ENCODE measurements around the gene GAS7. TPM values are rescaled to one million over a fixed set of nuclear protein-coding genes. Genes with fewer than 3 reads are reported as not detected.

The GAS7 gene
- polyA plus RNA-seq, 6 donors from 2014 or later = 1.1 to 3.6 (median 1.8) TPM; not detected in 1

DNA sequence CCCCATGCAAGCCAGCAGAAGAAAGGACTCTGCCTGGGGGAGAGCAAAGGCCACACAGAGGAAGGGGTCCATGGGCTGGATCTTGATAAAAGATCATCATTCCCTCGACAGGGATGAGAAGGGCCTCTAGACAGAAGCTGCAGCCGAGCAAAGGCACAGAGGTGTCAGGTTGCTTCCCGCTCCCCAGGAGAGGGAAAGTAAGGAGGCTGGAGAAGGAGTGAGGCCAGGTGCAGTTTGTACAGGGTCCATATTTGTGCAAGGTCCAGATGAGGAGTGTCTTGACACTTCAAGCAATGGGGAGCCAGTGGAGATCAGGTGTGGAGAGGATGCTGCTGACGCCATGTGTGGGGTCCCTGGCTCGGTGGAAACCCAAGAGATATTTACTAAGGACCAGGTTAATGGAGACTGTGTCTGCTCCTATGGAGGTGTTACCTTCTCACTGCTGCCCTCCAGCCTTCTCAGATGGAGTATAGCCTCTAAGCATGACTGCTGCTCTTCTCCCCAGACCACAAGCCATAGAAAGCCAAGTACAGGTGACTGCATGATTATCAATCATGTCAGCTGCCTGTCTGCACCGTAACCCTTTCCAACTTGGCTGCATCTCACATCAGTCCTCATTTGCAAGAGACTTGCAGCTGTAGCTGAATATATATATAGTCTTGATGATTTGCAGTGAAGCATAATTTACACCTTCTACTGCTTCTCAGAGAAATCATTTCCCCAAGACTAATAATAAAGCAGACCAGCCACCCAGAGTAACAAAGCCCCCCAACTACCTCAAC is 21.1 kb downstream of the GAS7 start:
- no peak for DNase-seq
- peak overlapping the region in 2 of 8 donors; percentile 1 to 78 for H3K4me3 Mint-ChIP-seq

DNA sequence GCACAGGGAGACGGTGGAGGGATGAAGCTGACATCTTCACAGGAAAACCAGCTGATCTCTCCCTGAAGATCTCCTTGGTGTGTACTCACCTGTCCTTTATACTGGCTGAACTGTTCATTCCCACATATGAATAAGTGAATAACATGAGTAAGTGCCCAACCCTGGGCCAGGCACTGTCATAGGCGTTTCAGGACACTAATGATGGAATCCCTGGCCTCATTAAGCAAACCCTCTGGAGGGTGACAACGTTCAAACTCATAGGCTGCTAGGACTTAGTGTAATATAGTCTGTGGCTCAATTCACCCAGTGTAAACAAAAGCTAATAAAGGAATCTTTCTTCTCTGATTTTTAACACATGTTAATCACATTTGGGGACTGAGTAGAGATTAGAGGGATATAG is 24.5 kb downstream of the GAS7 start:
- Mint-ChIP-seq H3K4me1 (peaks cover 28 to 40% (median 33%) of the 10 kb centered on the region in 3 donors), H3K9me3 (no peaks in the 10 kb centered on the region), H3K4me3 (no peak overlapping the region), H3K27ac (peak overlapping the region in 3 of 6 donors; percentile 17 to 70 (median 30)), H3K36me3 (no peaks in the 10 kb centered on the region), H3K27me3 (no peaks in the 10 kb centered on the region)
- DNase-seq (no peak), ATAC-seq (ENCODE audit: low read depth in 2 of 2) (no peak)

More for the DNA sequence above, 21.1 kb downstream of the GAS7 start:
- Mint-ChIP-seq H3K27me3 (no peaks in the 10 kb centered on the region), H3K4me1 (peaks cover 7 to 19% (median 18%) of the 10 kb centered on the region in 3 donors), H3K9me3 (no peaks in the 10 kb centered on the region), H3K27ac (peak overlapping the region in 3 of 6 donors; percentile 62 to 78 (median 76)), H3K36me3 (no peaks in the 10 kb centered on the region)
- peak in 1 of 2 donors; percentile 27 for ATAC-seq (ENCODE audit: low read depth in 2 of 2)

DNA sequence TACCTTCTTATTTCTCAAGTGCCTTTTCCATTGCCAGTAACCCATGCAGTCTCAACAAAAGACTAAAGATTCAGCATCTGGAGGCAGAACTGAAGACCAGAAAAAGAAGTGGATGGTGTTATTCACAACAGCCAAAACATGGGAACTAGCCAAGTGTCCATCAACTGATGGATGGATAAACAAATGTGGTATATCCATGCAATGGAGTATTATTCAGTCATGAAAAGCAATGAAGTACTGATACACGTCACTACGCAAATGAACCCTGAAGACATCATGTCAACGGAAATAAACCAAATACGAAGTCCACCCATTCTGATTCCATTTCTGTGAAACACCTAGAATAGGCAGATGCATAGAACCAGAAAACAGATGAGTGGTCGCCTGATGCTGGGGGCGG is 25.6 kb downstream of the GAS7 start:
- H3K4me3 Mint-ChIP-seq = peak overlapping the region in 6 of 8 donors; percentile 55 to 83 (median 74)
- H3K4me1 Mint-ChIP-seq = peaks cover 28 to 42% (median 32%) of the 10 kb centered on the region in 3 donors
- H3K27me3 Mint-ChIP-seq = no peaks in the 10 kb centered on the region
- peak overlapping the region in 5 of 6 donors; percentile 73 to 97 (median 94) for H3K27ac Mint-ChIP-seq
- no peak for DNase-seq
- no peaks in the 10 kb centered on the region for H3K36me3 Mint-ChIP-seq
- H3K9me3 Mint-ChIP-seq = no peaks in the 10 kb centered on the region
- ATAC-seq (ENCODE audit: low read depth in 2 of 2) = no peak

DNA sequence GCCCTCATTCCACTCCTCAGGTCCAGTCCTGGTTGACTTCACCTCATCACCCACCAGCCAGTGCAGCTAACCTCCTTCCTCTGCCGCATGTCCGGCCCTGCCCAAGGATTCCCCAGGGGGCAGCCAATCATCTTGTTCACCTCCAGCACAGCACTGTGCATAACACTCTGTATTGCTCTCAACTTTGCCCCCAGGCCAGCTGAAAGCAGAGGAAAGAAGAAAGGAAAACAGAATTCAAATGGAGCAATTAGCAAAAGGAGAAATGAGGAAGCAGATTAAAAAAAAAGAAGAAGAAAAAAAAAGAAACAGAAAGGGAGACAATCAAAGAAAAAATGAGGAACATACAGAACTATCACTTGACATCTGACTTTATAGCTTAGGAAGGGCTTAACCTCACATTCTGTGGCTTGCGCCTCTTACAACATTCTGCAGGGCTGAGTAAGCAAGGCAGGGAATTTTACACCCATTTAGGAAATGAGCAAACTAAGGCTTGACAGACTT is 26.1 kb downstream of the GAS7 start:
- Mint-ChIP-seq H3K4me3 (peak overlapping the region; percentile 55 to 85 (median 78)), H3K27ac (peak overlapping the region; percentile 73 to 97 (median 94)), H3K9me3 (no peaks in the 10 kb centered on the region), H3K4me1 (peaks cover 27 to 46% (median 28%) of the 10 kb centered on the region in 3 donors), H3K36me3 (no peaks in the 10 kb centered on the region), H3K27me3 (no peaks in the 10 kb centered on the region)
- DNase-seq (peak; percentile 64), ATAC-seq (ENCODE audit: low read depth in 2 of 2) (peak; percentile 71 to 82)

DNA sequence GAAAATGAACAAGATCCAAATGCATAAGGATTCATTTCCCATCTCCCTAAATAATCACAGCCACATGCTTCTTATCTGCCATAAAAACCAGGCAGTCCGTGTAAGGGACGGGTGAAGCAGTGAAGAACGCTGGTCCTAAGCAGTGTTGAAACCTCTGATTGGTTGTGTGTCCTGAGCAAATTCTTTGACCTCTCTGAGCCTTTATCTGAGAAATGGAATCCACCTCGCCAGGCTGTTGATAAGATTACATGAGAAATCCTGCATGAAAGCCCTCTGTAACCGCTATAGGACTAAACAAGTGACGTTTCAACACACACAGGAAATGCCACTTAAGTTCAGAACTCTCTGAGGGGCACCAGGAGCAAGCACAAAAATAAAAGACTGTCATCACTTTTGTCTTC is 26.8 kb downstream of the GAS7 start:
- Mint-ChIP-seq H3K9me3 (no peaks in the 10 kb centered on the region), H3K27me3 (no peaks in the 10 kb centered on the region), H3K4me3 (peak overlapping the region in 7 of 8 donors; percentile 39 to 83 (median 78)), H3K36me3 (no peaks in the 10 kb centered on the region), H3K27ac (peak overlapping the region in 5 of 6 donors; percentile 73 to 97 (median 94)), H3K4me1 (peaks cover 27 to 48% (median 28%) of the 10 kb centered on the region in 3 donors)
- DNase-seq (no peak), ATAC-seq (ENCODE audit: low read depth in 2 of 2) (peak; percentile 50 to 58)

DNA sequence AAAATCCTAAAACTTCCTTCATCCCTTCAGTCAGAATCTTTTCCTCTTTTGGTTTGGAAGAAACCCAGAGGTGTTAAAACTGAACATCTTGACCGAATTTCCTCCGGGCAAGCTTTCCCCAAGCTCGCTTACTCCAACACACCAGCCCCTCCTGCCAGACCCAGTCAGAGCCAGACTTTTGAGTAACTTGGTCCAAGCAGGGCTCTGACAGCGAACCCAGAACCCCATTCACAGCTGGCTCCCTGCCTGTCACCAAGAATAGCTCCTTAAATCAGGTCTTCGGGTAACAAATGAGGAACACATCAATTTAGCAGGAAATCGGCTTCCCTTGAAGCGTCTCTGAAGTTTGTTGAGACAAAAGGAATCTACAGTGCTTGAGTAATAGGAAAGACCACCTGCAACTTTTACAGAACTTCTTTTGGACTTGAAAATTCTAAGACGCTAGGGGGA is 27.3 kb downstream of the GAS7 start:
- H3K9me3 Mint-ChIP-seq = no peaks in the 10 kb centered on the region
- H3K4me3 Mint-ChIP-seq = peak overlapping the region in 5 of 8 donors; percentile 26 to 83 (median 67)
- peaks cover 28 to 53% (median 28%) of the 10 kb centered on the region in 3 donors for H3K4me1 Mint-ChIP-seq
- H3K36me3 Mint-ChIP-seq = no peaks in the 10 kb centered on the region
- no peaks in the 10 kb centered on the region for H3K27me3 Mint-ChIP-seq
- H3K27ac Mint-ChIP-seq = peak overlapping the region; percentile 56 to 97 (median 76)
- ATAC-seq (ENCODE audit: low read depth in 2 of 2) (peak in 1 of 2 donors; percentile 11), DNase-seq (peak; percentile 11)

DNA sequence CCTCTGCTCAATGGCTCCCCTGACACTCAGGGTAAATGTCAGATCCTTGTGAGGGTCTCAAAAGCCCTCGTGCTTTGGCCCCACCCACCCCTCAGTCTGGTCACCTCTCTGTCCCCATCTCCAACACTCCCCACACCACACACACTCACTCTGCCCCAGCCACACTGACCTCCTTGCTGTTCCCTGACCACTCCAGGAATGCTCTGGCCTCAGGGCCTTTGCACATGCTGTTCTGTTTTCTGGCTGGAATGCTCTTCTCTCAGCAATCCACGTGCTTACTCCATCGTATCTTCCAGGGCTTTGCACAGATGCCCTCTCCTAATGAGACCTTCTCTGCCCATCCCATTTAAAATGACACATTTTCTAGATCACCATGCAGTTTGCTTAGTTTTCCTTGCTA is 28.2 kb downstream of the GAS7 start:
- no peaks in the 10 kb centered on the region for H3K9me3 Mint-ChIP-seq
- H3K4me1 Mint-ChIP-seq = peaks cover 31 to 61% (median 37%) of the 10 kb centered on the region in 3 donors
- H3K36me3 Mint-ChIP-seq = no peaks in the 10 kb centered on the region
- ATAC-seq (ENCODE audit: low read depth in 2 of 2) = no peak
- DNase-seq = no peak
- no peaks in the 10 kb centered on the region for H3K27me3 Mint-ChIP-seq
- peak overlapping the region in 1 of 8 donors; percentile 36 for H3K4me3 Mint-ChIP-seq
- peak overlapping the region; percentile 5 to 77 (median 53) for H3K27ac Mint-ChIP-seq

DNA sequence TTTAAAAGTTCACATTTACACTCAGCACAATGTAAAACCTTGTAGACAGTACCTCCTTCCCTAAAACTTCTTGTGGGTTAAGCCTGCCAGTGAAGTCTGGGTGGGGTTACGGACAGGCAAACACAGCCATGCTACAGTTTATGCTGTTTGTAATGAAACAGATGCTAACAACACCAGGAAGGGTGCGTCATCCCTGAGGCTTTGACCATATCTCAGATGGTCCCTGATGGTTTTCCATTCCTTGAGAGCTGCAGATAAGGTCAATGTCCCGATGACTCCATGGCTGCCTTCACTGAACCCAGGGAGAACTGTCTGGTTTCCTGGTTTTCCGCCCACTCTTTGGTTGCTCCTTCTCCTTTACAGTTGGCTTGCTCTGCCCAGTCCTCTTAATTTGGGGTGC is 29.1 kb downstream of the GAS7 start:
- no peak for DNase-seq
- Mint-ChIP-seq H3K9me3 (no peaks in the 10 kb centered on the region), H3K4me1 (peaks cover 32 to 69% (median 38%) of the 10 kb centered on the region in 3 donors), H3K4me3 (no peak overlapping the region), H3K27me3 (no peaks in the 10 kb centered on the region), H3K27ac (peak overlapping the region in 3 of 6 donors; percentile 1 to 61 (median 40)), H3K36me3 (no peaks in the 10 kb centered on the region)
- no peak for ATAC-seq (ENCODE audit: low read depth in 2 of 2)

DNA sequence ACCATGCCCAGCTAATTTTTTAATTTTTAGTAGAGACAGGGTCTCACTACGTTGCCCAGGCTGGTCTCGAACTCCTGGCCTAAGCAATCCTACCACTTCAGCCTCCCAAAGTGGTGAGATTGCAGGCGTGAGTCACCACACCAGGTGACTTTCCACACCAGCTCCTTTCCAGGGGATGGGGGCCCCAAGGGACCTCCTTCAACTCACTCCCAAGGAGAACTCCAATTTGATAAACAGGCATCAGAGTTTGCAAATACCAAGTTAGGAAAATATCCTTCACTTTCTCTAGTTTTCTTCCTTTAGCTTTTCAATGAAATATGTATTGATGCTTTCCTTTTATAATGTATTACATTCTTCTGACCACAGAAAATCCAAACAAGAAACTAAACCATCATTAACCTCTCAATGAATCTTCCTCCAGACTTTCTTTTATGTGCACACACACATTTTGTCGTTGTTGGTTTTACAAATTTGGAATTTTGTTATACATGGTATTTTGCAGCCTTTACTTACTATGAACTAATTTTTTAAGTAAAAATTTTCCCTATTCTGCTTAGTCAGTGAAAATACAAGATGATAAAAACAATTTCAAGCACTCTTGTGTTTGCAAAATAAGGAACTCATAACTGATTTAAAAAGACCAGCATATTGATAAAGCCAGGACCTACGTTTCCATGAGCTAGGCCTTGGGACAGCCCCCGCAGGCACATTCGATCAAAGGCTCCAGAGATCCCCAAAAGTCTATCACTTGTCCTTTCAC is 32.0 kb downstream of the GAS7 start:
- no peaks in the 10 kb centered on the region for H3K27me3 Mint-ChIP-seq
- no peaks in the 10 kb centered on the region for H3K36me3 Mint-ChIP-seq
- H3K4me1 Mint-ChIP-seq = peaks cover 17 to 47% (median 33%) of the 10 kb centered on the region in 3 donors
- peak overlapping the region in 1 of 6 donors; percentile 55 for H3K27ac Mint-ChIP-seq
- no peak for DNase-seq
- no peaks in the 10 kb centered on the region for H3K9me3 Mint-ChIP-seq
- ATAC-seq (ENCODE audit: low read depth in 2 of 2) = no peak
- peak overlapping the region in 1 of 8 donors; percentile 15 for H3K4me3 Mint-ChIP-seq

DNA sequence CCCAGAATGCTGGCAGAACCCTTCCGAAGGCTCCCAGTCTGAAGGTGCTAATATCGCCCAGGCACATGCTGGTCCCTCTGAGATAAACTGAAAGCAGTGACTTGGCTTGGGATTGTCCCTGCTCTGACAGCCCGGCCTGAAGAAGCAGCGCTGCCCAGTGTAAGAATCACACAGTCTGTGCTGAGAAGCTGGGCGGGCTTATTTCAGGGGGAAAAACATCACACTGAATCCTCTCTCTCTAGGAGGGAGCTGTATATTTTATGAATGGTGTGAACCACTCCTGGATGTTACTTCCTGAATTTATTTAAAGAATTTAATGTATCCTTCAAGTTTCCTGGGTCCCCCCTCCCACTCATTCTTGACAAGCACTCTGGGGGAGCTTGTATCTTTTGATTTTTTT is 36.3 kb downstream of the GAS7 start:
- H3K27ac Mint-ChIP-seq = peak overlapping the region in 5 of 6 donors; percentile 5 to 63 (median 54)
- no peaks in the 10 kb centered on the region for H3K9me3 Mint-ChIP-seq
- H3K4me3 Mint-ChIP-seq = peak overlapping the region in 2 of 8 donors; percentile 32 to 38
- H3K36me3 Mint-ChIP-seq = no peaks in the 10 kb centered on the region
- H3K27me3 Mint-ChIP-seq = no peaks in the 10 kb centered on the region
- peak in 1 of 2 donors; percentile 9 for ATAC-seq (ENCODE audit: low read depth in 2 of 2)
- DNase-seq = no peak
- H3K4me1 Mint-ChIP-seq = peaks cover 12 to 35% (median 34%) of the 10 kb centered on the region in 3 donors

DNA sequence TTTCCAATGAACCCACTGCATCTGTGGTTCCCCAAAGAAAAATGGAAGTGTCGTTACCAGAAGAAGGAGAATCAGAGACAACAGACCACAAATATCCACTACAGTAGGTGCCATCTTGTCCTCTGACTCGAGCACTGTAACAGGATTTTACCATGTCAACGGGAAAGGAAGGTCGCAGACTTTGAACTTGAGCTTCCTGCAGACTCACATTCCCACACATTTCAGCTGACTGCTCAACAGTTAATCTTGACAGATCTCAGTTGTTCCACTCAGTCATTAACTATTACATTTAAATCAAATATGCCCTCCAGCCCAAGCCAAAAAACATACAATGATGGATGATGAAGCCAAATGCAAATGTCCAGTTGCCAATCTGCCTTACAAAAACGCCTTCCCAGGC is 37.0 kb downstream of the GAS7 start:
- no peaks in the 10 kb centered on the region for H3K36me3 Mint-ChIP-seq
- no peak overlapping the region for H3K4me3 Mint-ChIP-seq
- DNase-seq = no peak
- H3K4me1 Mint-ChIP-seq = peaks cover 19 to 42% (median 38%) of the 10 kb centered on the region in 3 donors
- H3K9me3 Mint-ChIP-seq = no peaks in the 10 kb centered on the region
- peak overlapping the region in 2 of 6 donors; percentile 13 to 53 for H3K27ac Mint-ChIP-seq
- ATAC-seq (ENCODE audit: low read depth in 2 of 2) = no peak
- no peaks in the 10 kb centered on the region for H3K27me3 Mint-ChIP-seq

DNA sequence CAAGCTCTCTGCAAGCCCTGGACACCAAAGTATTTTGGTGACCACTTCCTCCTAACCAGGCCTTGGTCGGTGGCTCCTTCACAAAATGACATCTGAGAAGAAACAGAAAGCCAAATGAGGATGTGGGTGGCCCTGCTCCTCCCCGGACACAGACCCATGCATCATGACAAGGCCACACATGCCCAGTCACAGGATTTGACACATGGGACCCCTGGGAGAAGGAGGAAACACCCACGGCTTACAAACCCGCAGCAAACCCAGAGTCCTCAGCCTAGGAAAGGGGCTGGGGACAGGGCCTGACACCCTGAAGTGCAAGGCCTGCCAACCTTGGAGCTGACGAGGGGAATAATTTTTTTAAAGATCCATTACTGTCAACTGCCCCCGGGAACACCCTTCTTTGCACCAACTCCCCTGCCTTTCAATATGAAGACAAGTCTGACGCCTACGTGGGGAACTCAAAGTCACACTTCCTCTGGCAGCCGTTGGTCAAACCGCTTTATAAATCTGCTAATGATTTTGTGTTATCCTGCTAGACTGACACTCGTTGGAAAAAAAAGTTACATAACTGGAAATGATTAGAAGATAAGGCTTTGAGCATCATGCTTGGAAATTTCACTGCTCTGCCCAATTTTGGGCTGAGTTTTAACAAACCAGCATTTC is 41.3 kb downstream of the GAS7 start:
- no peaks in the 10 kb centered on the region for H3K9me3 Mint-ChIP-seq
- DNase-seq (peak; percentile 80), ATAC-seq (ENCODE audit: low read depth in 2 of 2) (peak; percentile 80)
- H3K27me3 Mint-ChIP-seq = no peaks in the 10 kb centered on the region
- H3K4me3 Mint-ChIP-seq = peak overlapping the region; percentile 13 to 90 (median 67)
- peaks cover 27 to 35% (median 35%) of the 10 kb centered on the region in 3 donors for H3K4me1 Mint-ChIP-seq
- H3K36me3 Mint-ChIP-seq = no peaks in the 10 kb centered on the region
- peak overlapping the region; percentile 96 to 100 (median 98) for H3K27ac Mint-ChIP-seq

DNA sequence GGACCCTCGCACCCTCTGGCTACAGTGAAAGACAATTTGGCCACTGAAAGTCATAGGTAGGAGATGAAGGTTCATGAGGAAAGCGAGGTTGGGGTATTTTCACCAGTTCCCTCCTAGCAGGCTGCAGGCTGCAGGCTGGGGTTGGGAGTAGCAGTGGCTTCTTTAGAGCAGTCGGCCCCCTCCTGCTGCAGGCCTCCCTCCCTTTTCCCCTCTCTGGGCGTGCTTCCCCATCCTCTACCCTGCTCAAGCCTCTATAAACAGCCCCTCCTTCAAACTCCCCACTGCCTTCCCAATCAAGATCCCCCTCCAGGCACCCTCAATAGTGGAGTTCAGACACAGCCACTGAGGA is 41.8 kb downstream of the GAS7 start:
- Mint-ChIP-seq H3K36me3 (no peaks in the 10 kb centered on the region), H3K9me3 (no peaks in the 10 kb centered on the region), H3K27ac (peak overlapping the region; percentile 96 to 100 (median 98)), H3K4me1 (peaks cover 30 to 38% (median 37%) of the 10 kb centered on the region in 3 donors), H3K27me3 (no peaks in the 10 kb centered on the region), H3K4me3 (peak overlapping the region; percentile 13 to 90 (median 67))
- DNase-seq (no peak), ATAC-seq (ENCODE audit: low read depth in 2 of 2) (peak; percentile 39 to 40)

Data from naive B cell (primary cell).